HL-60 (cell line): ENCODE measurements around the gene THOC6.

Experiments used
- DNase-seq, 2 experiments: peaks; one replicate each; pipeline ENCODE4 v3.0.0-alpha.2; 2010 to 2020; ENCODE audit warnings: low read depth in 1 of 2, low spot score in 1 of 2
- H3K27ac ChIP-seq: fragments of 250-450 bp; sonication (Bioruptor Pico); replicated peaks from 2 replicates; pipeline ENCODE4 v1.5.1; 2020; ENCODE audit warnings: mild to moderate bottlenecking, moderate library complexity
- H3K27me3 ChIP-seq: fragments of 250-450 bp; sonication (Bioruptor Pico); 2 replicates; pipeline ENCODE4 v1.5.1; 2021; ENCODE audit warnings: mild to moderate bottlenecking, moderate library complexity; ENCODE audit not compliant: insufficient read depth, poor library complexity, severe bottlenecking
- H3K4me3 ChIP-seq: replicated peaks from 2 replicates; pipeline ENCODE4 v1.5.1; 2011; ENCODE audit warnings: mild to moderate bottlenecking, control low read depth, low read length; ENCODE audit not compliant: insufficient read depth
- CTCF ChIP-seq: IDR thresholded peaks from one replicate; pipeline ENCODE4 v1.5.1; 2011; ENCODE audit warnings: low read length, control low read depth, inconsistent platforms; ENCODE audit not compliant: insufficient read depth
- GABPA ChIP-seq: IDR thresholded peaks from 2 replicates; pipeline ENCODE4 v1.6.1; 2012; ENCODE audit warnings: low read depth
- POLR2AphosphoS5 ChIP-seq: IDR thresholded peaks from 2 replicates; pipeline ENCODE4 v1.6.1; 2012; ENCODE audit warnings: low read depth
- SPI1 ChIP-seq: IDR thresholded peaks from 2 replicates; pipeline ENCODE4 v1.6.1; 2012; ENCODE audit warnings: low read depth, mild to moderate bottlenecking, borderline replicate concordance
- TF ChIP-seq, protein P1 (sequence below): IDR thresholded peaks from 2 replicates; pipeline ENCODE4 v1.6.1; 2012; ENCODE audit warnings: low read depth; ENCODE audit not compliant: insufficient replicate concordance

The THOC6 gene

GRCh38 chr16:3022684-3023414 lies 986 bp upstream of the THOC6 start:
- DNase-seq, result peak in 1 of 2 experiments; percentile 50
- H3K27ac ChIP-seq, result peak overlapping the region; percentile 98

DNA sequence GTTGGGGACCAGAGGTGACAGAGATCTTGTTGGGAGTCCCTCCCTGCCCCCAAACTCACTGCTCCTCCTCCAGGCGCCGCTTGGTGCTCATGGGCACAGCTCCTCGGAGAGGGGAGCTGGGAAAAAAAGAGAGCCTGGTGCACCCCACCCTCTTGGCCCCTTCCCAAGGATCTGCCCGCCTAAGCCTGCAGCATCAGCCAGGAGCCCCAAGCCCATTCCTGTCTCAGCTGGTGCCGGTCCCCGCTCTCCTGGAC lies 493 bp upstream of the THOC6 start:
- Histone ChIP-seq H3K4me3 (peak overlapping the region; percentile 80), H3K27ac (peak overlapping the region; percentile 98), H3K27me3 (no peaks in the 10 kb centered on the region)
- DNase-seq, result no peak
- TF ChIP-seq, protein P1, sequence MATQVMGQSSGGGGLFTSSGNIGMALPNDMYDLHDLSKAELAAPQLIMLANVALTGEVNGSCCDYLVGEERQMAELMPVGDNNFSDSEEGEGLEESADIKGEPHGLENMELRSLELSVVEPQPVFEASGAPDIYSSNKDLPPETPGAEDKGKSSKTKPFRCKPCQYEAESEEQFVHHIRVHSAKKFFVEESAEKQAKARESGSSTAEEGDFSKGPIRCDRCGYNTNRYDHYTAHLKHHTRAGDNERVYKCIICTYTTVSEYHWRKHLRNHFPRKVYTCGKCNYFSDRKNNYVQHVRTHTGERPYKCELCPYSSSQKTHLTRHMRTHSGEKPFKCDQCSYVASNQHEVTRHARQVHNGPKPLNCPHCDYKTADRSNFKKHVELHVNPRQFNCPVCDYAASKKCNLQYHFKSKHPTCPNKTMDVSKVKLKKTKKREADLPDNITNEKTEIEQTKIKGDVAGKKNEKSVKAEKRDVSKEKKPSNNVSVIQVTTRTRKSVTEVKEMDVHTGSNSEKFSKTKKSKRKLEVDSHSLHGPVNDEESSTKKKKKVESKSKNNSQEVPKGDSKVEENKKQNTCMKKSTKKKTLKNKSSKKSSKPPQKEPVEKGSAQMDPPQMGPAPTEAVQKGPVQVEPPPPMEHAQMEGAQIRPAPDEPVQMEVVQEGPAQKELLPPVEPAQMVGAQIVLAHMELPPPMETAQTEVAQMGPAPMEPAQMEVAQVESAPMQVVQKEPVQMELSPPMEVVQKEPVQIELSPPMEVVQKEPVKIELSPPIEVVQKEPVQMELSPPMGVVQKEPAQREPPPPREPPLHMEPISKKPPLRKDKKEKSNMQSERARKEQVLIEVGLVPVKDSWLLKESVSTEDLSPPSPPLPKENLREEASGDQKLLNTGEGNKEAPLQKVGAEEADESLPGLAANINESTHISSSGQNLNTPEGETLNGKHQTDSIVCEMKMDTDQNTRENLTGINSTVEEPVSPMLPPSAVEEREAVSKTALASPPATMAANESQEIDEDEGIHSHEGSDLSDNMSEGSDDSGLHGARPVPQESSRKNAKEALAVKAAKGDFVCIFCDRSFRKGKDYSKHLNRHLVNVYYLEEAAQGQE, result no peak
- TF ChIP-seq POLR2AphosphoS5 (no peak), SPI1 (no peak), CTCF (no peak), GABPA (no peak)

More at GRCh38 chr16:3022684-3023414, 986 bp upstream of the THOC6 start:
- no peaks in the 10 kb centered on the region for H3K27me3 ChIP-seq
- peak overlapping the region; percentile 80 for H3K4me3 ChIP-seq
- TF ChIP-seq CTCF, result no peak
- no peak; the same call in 1 of the 2 replicates for TF ChIP-seq POLR2AphosphoS5
- no peak for TF ChIP-seq GABPA
- TF ChIP-seq, protein P1, result no peak
- TF ChIP-seq SPI1, result no peak; the same call in 1 of the 2 replicates

DNA sequence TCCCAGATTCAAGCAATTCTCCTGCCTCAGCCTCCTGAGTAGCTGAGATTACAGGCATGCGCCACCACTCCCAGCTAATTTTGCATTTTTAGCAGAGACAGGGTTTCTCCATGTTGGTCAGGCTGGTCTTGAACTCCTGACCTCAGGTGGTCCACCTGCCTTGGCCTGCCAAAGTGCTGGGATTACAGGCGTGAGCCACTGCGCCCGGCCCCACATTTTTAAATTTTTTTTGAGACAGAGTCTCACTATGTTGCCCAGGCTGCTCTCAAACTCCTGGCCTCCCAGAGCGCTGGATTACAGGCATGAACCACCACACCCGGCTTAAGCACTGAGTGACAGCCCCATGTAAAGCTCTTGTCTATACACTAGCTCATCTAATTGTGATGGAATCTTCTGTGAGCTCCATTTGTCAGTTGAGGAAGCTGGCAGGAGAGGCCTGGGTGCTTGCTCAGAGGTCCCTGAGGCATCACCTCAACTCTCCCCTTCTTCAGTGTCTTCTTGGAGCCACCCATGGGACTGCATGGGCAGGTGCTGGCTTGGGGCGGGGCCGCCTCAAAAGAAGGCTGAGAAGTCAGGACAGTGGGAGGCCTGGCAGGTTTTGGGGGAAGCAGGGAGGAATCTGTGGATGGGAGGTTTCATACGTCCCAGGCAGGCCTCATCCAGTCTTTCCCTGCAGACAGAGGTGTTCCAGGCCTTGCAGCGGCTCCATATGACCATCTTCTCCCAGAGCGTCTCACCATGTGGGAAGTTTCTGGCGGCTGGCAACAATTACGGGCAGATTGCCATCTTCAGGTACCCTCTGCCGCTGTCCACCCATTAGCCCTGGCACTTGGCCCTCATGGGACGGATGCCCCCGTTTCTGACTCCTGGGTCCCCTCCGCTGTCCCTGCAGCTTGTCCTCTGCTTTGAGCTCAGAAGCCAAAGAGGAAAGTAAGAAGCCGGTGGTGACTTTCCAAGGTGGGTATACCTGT lies 1.5 kb downstream of the THOC6 start:
- DNase-seq, result no peak
- no peak overlapping the region for H3K4me3 ChIP-seq
- TF ChIP-seq, protein P1, result no peak
- TF ChIP-seq POLR2AphosphoS5, result no peak
- no peak for TF ChIP-seq SPI1
- no peak for TF ChIP-seq GABPA
- TF ChIP-seq CTCF, result no peak
- H3K27ac ChIP-seq, result no peak overlapping the region
- peaks cover 6% of the 10 kb centered on the region for H3K27me3 ChIP-seq
